Measurements from ENCODE around the gene DNAJB1.
"Not testable (repeated sequence)": the region's sequence is repeated elsewhere in the genome, so short reads cannot be mapped to it uniquely, and the experiment has no call there.

DNAJB1 gene

GRCh38 chr19:14560776-14561108 is 42.5 kb upstream of the DNAJB1 start:
- Histone ChIP-seq H3K4me3 (ENCODE audit: low read length) (no peak overlapping the region), H3K27me3 (ENCODE audit: control insufficient read depth, insufficient read depth, low read length) (no peaks in the 10 kb centered on the region), H3K27ac (ENCODE audit: low read depth, low read length) (no peak overlapping the region), H3K9ac (ENCODE audit: low read length) (no peak overlapping the region), H3K36me3 (ENCODE audit: control insufficient read depth, insufficient read depth, low read length) (peaks cover 3% of the 10 kb centered on the region), H3K4me1 (ENCODE audit: control insufficient read depth, insufficient read depth, low read length) (no peaks in the 10 kb centered on the region)

DNA sequence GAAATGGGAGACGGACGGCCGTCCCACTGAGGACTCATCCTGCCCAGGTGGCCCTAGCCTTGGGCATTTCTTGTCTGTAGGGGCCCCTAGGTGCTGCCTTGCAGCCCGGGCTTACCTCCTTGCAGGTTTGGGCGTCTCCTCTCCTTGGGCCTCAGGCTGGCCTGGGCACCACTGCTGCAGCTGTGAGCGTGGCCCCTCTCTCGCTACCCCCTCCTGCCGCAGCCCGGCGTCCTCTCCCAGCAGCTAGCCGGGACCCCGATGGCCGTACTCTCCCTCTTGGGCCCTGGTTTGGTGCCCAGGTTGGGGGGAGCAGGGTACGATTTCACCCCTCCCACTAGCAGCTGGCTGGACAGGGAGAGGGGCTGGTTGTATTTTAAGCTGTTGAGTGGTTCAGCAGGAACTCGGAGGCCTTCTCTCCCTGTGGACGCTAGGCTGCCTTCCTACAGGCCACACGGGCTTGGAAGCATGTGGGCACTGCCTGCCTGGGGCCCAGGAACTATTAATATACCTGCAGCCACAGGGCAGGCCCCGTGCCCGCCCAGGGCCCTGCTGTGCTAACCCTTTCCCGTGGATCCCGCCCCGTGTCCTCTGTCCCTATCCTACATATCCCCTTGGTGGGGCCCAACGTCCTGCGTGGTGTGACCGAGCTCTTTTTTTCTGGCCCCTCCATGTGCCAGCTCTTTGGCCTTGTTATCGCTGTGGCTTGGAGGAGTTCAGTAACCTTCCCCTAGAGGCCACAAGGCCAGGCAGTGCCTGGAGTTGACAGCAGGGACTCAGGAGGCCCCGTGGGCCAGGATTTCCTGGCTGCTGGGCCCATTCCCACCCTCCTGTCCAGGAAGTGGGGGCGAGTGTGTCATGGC is 41.9 kb upstream of the DNAJB1 start:
- no peak overlapping the region for H3K27ac ChIP-seq (ENCODE audit: low read depth, low read length)
- no peak overlapping the region for H3K9ac ChIP-seq (ENCODE audit: low read length)

DNA sequence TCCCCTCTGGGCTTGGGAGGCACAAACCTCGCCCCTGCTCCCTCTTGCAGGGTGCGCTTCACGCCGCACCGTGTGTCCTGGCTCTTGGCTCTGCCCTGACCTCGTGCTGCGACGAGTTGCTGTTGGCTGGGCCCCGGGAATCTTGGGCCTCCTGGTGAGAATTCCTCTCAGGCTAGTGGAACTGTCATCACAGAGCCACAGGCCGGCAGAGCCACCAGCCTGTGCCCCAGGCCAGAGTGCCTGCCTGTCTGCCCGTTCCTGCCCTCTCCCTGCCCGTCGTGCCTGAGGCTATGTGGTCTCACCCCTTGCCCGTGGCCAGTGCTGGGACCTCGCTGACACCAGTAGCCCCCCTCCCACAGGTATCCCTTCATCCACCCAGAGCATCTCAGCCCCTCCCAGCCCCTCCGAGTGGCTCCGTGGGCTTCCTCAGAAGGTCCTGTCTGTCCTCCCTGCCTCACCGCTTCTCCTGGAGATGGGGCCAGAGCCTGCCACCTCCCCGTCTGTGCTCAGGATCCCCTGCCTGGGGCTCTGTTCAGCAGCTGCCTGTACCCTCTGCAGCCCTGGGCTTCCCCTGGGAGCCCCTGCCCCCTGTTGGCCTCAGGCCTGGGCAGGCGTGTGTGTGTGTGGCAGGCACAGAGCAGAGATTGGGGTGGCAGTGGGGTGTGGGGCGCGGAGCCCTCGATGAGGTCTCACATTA is 40.3 kb upstream of the DNAJB1 start:
- Histone ChIP-seq H3K27me3 (ENCODE audit: control insufficient read depth, insufficient read depth, low read length) (no peaks in the 10 kb centered on the region), H3K4me1 (ENCODE audit: control insufficient read depth, insufficient read depth, low read length) (no peaks in the 10 kb centered on the region), H3K36me3 (ENCODE audit: control insufficient read depth, insufficient read depth, low read length) (peaks cover 2% of the 10 kb centered on the region), H3K4me3 (ENCODE audit: low read length) (no peak overlapping the region), H3K9ac (ENCODE audit: low read length) (no peak overlapping the region), H3K27ac (ENCODE audit: low read depth, low read length) (no peak overlapping the region)

More for the DNA sequence above, 41.9 kb upstream of the DNAJB1 start:
- Histone ChIP-seq H3K36me3 (ENCODE audit: control insufficient read depth, insufficient read depth, low read length) (peaks cover 2% of the 10 kb centered on the region), H3K4me3 (ENCODE audit: low read length) (no peak overlapping the region), H3K27me3 (ENCODE audit: control insufficient read depth, insufficient read depth, low read length) (no peaks in the 10 kb centered on the region), H3K4me1 (ENCODE audit: control insufficient read depth, insufficient read depth, low read length) (no peaks in the 10 kb centered on the region)

DNA sequence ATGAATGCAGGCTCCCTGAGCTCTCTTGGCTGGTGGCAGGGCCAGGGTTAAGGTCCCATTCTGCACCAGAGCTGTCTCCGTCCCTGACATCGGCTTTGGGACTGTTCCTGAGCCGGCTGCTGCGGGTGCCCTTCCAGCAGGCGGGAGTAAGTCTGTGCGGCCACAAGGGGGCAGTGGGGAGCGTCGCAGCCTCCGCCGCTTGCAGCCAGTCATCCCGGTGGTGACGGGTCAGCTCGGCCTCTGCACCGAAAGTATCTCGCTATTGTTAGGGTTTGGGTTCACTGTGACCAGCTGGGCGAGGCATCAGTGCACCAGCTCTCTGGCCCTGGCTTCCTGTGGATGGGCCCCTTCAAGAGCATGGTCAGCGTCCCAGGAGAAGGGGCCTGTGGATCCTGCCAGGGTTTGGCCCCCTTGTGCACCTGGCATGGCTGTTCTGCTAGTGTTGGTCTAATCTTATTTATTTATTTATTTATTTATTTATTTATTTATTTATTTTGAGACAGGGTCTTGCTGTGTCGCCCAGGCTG is 38.5 kb upstream of the DNAJB1 start:
- Histone ChIP-seq H3K36me3 (ENCODE audit: control insufficient read depth, insufficient read depth, low read length) (peaks cover 3% of the 10 kb centered on the region), H3K4me3 (ENCODE audit: low read length) (peak overlapping the region; percentile 47), H3K27ac (ENCODE audit: low read depth, low read length) (no peak overlapping the region), H3K4me1 (ENCODE audit: control insufficient read depth, insufficient read depth, low read length) (no peaks in the 10 kb centered on the region), H3K9ac (ENCODE audit: low read length) (no peak overlapping the region), H3K27me3 (ENCODE audit: control insufficient read depth, insufficient read depth, low read length) (no peaks in the 10 kb centered on the region)

DNA sequence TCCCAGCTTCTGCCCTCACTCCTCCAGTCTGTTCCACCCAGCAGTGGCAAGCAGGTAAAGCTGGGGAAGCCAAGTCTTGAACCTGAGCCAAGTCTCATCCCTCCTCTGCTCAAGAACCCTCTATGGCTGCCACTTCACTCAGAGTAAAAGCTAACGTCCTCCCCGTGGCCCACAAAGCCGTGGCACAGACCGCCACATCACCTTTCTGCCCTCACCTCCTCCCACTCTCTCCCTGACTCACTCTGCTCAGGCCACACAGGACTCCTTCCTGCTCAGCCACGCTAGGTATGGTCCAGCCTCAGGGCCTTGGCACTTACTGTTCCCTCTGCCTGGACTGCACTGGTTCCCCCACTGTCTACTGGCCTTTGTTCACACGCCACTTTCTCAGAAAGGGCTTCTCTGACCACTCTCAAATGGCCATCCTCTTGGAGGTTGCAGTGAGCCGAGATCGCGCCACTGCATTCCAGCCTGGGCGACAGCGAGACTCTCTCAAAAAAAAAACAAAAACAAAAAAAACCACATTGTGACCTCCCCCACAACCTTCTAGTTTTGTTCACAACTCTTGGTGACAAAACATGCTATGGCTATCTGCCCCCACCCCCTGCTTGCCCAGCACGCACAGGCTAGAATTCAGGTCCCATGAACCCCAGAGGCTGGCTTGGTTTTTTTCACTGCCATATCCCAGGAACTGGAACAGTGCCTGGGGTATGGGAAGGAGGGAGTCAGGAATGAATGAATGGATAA is 37.9 kb upstream of the DNAJB1 start:
- H3K27me3 ChIP-seq (ENCODE audit: control insufficient read depth, insufficient read depth, low read length): no peaks in the 10 kb centered on the region
- H3K27ac ChIP-seq (ENCODE audit: low read depth, low read length): no peak overlapping the region
- no peaks in the 10 kb centered on the region for H3K4me1 ChIP-seq (ENCODE audit: control insufficient read depth, insufficient read depth, low read length)
- H3K4me3 ChIP-seq (ENCODE audit: low read length): peak overlapping the region; percentile 47
- peaks cover 3% of the 10 kb centered on the region for H3K36me3 ChIP-seq (ENCODE audit: control insufficient read depth, insufficient read depth, low read length)
- H3K9ac ChIP-seq (ENCODE audit: low read length): no peak overlapping the region

DNA sequence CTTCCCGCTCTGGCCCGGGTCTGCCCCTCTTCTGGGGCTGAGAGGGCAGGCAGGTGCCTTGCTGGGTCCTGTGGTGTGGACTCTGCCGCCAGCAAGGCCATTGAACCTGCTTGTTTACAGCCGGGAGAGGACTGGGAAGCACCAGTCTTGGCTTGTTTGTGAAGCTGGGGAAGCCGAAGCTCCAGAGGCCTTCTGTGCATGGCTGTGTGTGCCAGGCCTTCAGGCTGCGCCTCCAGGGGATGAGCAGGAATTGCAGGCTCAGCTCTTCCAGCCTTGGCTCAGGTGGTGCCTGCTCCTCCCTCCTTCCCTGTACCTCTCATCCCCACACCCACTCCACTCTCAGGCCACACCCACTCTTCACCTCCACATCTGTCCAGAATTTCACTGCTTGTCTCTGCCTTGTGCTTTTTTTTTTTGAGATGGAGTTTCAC is 36.2 kb upstream of the DNAJB1 start:
- Histone ChIP-seq H3K9ac (ENCODE audit: low read length) (no peak overlapping the region), H3K4me3 (ENCODE audit: low read length) (no peak overlapping the region), H3K27ac (ENCODE audit: low read depth, low read length) (no peak overlapping the region)

GRCh38 chr19:14553939-14554243 is 35.7 kb upstream of the DNAJB1 start:
- Histone ChIP-seq H3K9ac (ENCODE audit: low read length) (no peak overlapping the region), H3K27me3 (ENCODE audit: control insufficient read depth, insufficient read depth, low read length) (no peaks in the 10 kb centered on the region), H3K36me3 (ENCODE audit: control insufficient read depth, insufficient read depth, low read length) (peaks cover 3% of the 10 kb centered on the region), H3K27ac (ENCODE audit: low read depth, low read length) (no peak overlapping the region), H3K4me1 (ENCODE audit: control insufficient read depth, insufficient read depth, low read length) (no peaks in the 10 kb centered on the region), H3K4me3 (ENCODE audit: low read length) (no peak overlapping the region)

More for the DNA sequence above, 36.2 kb upstream of the DNAJB1 start:
- Histone ChIP-seq H3K27me3 (ENCODE audit: control insufficient read depth, insufficient read depth, low read length) (no peaks in the 10 kb centered on the region), H3K4me1 (ENCODE audit: control insufficient read depth, insufficient read depth, low read length) (no peaks in the 10 kb centered on the region), H3K36me3 (ENCODE audit: control insufficient read depth, insufficient read depth, low read length) (peaks cover 3% of the 10 kb centered on the region)

GRCh38 chr19:14553042-14553938 is 35.1 kb upstream of the DNAJB1 start:
- Histone ChIP-seq H3K4me3 (ENCODE audit: low read length) (no peak overlapping the region), H3K27ac (ENCODE audit: low read depth, low read length) (no peak overlapping the region), H3K27me3 (ENCODE audit: control insufficient read depth, insufficient read depth, low read length) (no peaks in the 10 kb centered on the region), H3K36me3 (ENCODE audit: control insufficient read depth, insufficient read depth, low read length) (peaks cover 3% of the 10 kb centered on the region), H3K9ac (ENCODE audit: low read length) (no peak overlapping the region), H3K4me1 (ENCODE audit: control insufficient read depth, insufficient read depth, low read length) (no peaks in the 10 kb centered on the region)

GRCh38 chr19:14552006-14552360 is 33.8 kb upstream of the DNAJB1 start:
- not testable (repeated sequence) for H3K36me3 ChIP-seq (ENCODE audit: control insufficient read depth, insufficient read depth, low read length); H3K9ac ChIP-seq (ENCODE audit: low read length); H3K27ac ChIP-seq (ENCODE audit: low read depth, low read length); H3K4me3 ChIP-seq (ENCODE audit: low read length); H3K27me3 ChIP-seq (ENCODE audit: control insufficient read depth, insufficient read depth, low read length); H3K4me1 ChIP-seq (ENCODE audit: control insufficient read depth, insufficient read depth, low read length)

DNA sequence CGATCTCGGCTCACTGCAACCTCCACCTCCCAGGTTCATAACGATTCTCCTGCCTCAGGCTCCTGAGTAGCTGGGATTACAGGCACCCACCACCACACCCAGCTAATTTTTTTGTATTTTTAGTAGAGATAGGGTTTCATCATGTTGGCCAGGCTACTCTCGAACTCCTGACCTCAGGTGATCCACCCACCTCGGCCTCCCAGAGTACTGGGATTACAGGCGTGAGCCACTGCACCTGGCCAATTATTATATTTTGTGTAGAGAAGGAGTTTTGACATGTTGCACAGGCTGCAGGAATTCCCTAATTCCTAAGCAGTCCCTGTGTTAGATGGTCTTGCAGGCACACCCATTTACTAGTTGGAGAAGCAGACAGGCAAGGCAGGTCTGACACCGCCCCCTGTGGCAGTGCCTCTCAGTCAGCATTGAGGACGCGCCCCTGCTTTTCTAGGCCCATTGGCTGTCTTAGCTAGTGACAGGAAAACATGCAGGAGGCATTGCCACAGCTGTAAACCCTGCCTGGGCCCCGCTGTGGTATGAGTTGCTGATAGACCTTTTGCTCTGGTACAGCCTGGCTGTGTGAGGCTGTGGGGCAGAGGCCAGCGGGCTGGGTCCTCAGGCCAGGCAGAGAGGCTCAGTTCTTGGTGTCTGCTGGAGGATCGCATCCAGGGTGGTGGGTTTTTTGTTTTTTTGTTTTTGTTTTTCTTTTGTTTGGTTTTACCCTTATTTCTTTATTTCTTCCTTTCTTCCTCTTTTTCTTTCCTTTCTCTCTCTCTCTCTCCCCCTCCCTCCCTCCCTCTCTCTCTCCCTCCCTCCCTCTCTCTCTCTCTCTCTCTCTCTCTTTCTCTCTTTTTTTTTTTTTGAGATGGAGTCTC is 33.2 kb upstream of the DNAJB1 start:
- H3K27ac ChIP-seq (ENCODE audit: low read depth, low read length); H3K4me1 ChIP-seq (ENCODE audit: control insufficient read depth, insufficient read depth, low read length); H3K9ac ChIP-seq (ENCODE audit: low read length); H3K27me3 ChIP-seq (ENCODE audit: control insufficient read depth, insufficient read depth, low read length); H3K36me3 ChIP-seq (ENCODE audit: control insufficient read depth, insufficient read depth, low read length); H3K4me3 ChIP-seq (ENCODE audit: low read length): not testable (repeated sequence)

- H3K4me1 ChIP-seq (ENCODE audit: control insufficient read depth, insufficient read depth, low read length): no peaks in the 10 kb centered on the region
These were observed 32.1 kb upstream of the DNAJB1 start for GRCh38 chr19:14550201-14550754.

More at GRCh38 chr19:14550201-14550754, 32.1 kb upstream of the DNAJB1 start:
- Histone ChIP-seq H3K27me3 (ENCODE audit: control insufficient read depth, insufficient read depth, low read length) (no peaks in the 10 kb centered on the region), H3K27ac (ENCODE audit: low read depth, low read length) (no peak overlapping the region), H3K4me3 (ENCODE audit: low read length) (no peak overlapping the region), H3K36me3 (ENCODE audit: control insufficient read depth, insufficient read depth, low read length) (peaks cover 3% of the 10 kb centered on the region), H3K9ac (ENCODE audit: low read length) (no peak overlapping the region)

Measured in rectal smooth muscle tissue (tissue), 1 donor.